ENCODE data around the gene BANK1. TPM values are rescaled to one million over a fixed set of nuclear protein-coding genes. Genes with fewer than 3 reads are reported as not detected.

Gene BANK1
- total RNA-seq, 1 experiment from 2014 or later = 2.4 TPM

GRCh38 chr4:101987623-101988243 is 197.2 kb downstream of the BANK1 start:
- intact Hi-C loops (cut with micrococcal nuclease) = no loop called here
- H3K4me3 ChIP-seq (replicated peaks in 1 of 2; ENCODE audit: low read depth in 1 of 2, low read length in 2 of 2) = no peak overlapping the region
- ATAC-seq (no peak), DNase-seq (ENCODE audit: low read depth, low spot score) (no peak)
- H3K4me1 ChIP-seq (ENCODE audit: control insufficient read depth in 1 of 2, insufficient read depth in 2 of 2, low read length in 2 of 2) = no peaks in the 10 kb centered on the region
- no peak for TF ChIP-seq EGR1 (IDR thresholded peaks at IDR 0.05; ENCODE audit: low read depth)
- TF ChIP-seq ELF1 (IDR thresholded peaks at IDR 0.05; ENCODE audit: borderline replicate concordance, low read depth) = no peak
- no peak for TF ChIP-seq JUND (IDR thresholded peaks at IDR 0.05)
- TF ChIP-seq CTCF (IDR thresholded peaks at IDR 0.05 in 2 of 3, conservative IDR thresholded peaks at IDR 0.05 in 1 of 3; ENCODE audit: borderline replicate concordance in 1 of 3, insufficient read depth in 1 of 3, low read depth in 2 of 3, low read length in 2 of 3) = no peak
- TF ChIP-seq ZFX (IDR thresholded peaks at IDR 0.05) = no peak
- no peak for TF ChIP-seq CBX3 (IDR thresholded peaks at IDR 0.05; ENCODE audit: low read depth)
- TF ChIP-seq SRF (IDR thresholded peaks at IDR 0.05; ENCODE audit: low read depth) = no peak
- no peak for TF ChIP-seq POLR2AphosphoS5 (IDR thresholded peaks at IDR 0.05; ENCODE audit: low read depth, low read length)
- TF ChIP-seq POLR2A (IDR thresholded peaks at IDR 0.05; ENCODE audit: borderline replicate concordance, extremely low read depth, insufficient read depth, insufficient read length) = no peak
- TF ChIP-seq, protein P1, sequence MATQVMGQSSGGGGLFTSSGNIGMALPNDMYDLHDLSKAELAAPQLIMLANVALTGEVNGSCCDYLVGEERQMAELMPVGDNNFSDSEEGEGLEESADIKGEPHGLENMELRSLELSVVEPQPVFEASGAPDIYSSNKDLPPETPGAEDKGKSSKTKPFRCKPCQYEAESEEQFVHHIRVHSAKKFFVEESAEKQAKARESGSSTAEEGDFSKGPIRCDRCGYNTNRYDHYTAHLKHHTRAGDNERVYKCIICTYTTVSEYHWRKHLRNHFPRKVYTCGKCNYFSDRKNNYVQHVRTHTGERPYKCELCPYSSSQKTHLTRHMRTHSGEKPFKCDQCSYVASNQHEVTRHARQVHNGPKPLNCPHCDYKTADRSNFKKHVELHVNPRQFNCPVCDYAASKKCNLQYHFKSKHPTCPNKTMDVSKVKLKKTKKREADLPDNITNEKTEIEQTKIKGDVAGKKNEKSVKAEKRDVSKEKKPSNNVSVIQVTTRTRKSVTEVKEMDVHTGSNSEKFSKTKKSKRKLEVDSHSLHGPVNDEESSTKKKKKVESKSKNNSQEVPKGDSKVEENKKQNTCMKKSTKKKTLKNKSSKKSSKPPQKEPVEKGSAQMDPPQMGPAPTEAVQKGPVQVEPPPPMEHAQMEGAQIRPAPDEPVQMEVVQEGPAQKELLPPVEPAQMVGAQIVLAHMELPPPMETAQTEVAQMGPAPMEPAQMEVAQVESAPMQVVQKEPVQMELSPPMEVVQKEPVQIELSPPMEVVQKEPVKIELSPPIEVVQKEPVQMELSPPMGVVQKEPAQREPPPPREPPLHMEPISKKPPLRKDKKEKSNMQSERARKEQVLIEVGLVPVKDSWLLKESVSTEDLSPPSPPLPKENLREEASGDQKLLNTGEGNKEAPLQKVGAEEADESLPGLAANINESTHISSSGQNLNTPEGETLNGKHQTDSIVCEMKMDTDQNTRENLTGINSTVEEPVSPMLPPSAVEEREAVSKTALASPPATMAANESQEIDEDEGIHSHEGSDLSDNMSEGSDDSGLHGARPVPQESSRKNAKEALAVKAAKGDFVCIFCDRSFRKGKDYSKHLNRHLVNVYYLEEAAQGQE (IDR thresholded peaks at IDR 0.05; ENCODE audit: low read depth) = no peak
- no peak for TF ChIP-seq CEBPB (IDR thresholded peaks at IDR 0.05; ENCODE audit: low read depth)
- TF ChIP-seq MAX (IDR thresholded peaks at IDR 0.05) = no peak
- TF ChIP-seq ZNF274 (IDR thresholded peaks at IDR 0.05; ENCODE audit: low read depth, low read length) = no peak
- no peak for TF ChIP-seq SP1 (IDR thresholded peaks at IDR 0.05; ENCODE audit: low read depth)
- no peak for TF ChIP-seq FOSL1 (IDR thresholded peaks at IDR 0.05; ENCODE audit: low read depth)
- TF ChIP-seq RAD21 (IDR thresholded peaks at IDR 0.05; ENCODE audit: low read depth) = no peak
- no peak for TF ChIP-seq EZH2 (IDR thresholded peaks at IDR 0.05)
- no TSS peak for BruUV-seq (replicated peaks)
- no peak overlapping the region for H3K27ac ChIP-seq (ENCODE audit: low read depth, low read length)
- H3K4me2 ChIP-seq (ENCODE audit: low read length) = no peak overlapping the region
- ChIA-PET RAD21 (ENCODE audit: low non-redundant PET in 1 of 2, low total read pairs in 2 of 2, uncharacterized antibody in 2 of 2, unreplicated experiment in 2 of 2) (no interaction called here), POLR2A (no interaction called here), CTCF (no interaction called here)
- H3K9me2 ChIP-seq (ENCODE audit: insufficient read depth) = no peaks in the 10 kb centered on the region
- no peaks in the 10 kb centered on the region for H3K36me3 ChIP-seq (ENCODE audit: control insufficient read depth in 1 of 2, insufficient read depth in 2 of 2, low read length in 2 of 2)
- no peaks in the 10 kb centered on the region for H3K9me3 ChIP-seq (ENCODE audit: control insufficient read depth in 1 of 2, insufficient read depth in 1 of 2, low read depth in 1 of 2, low read length in 2 of 2)
- no peak overlapping the region for H2AFZ ChIP-seq (ENCODE audit: low read depth, low read length, poor library complexity, severe bottlenecking)
- H3K79me2 ChIP-seq (ENCODE audit: insufficient read depth, low read length) = no peaks in the 10 kb centered on the region
- H4K20me1 ChIP-seq (ENCODE audit: insufficient read depth) = no peaks in the 10 kb centered on the region
- H3K9ac ChIP-seq (ENCODE audit: low read length) = no peak overlapping the region
- H3K27me3 ChIP-seq (ENCODE audit: insufficient read depth, low read length) = no peaks in the 10 kb centered on the region

All from HCT116 (cell line).